Measurements from ENCODE around the gene CLEC4G.

DNA sequence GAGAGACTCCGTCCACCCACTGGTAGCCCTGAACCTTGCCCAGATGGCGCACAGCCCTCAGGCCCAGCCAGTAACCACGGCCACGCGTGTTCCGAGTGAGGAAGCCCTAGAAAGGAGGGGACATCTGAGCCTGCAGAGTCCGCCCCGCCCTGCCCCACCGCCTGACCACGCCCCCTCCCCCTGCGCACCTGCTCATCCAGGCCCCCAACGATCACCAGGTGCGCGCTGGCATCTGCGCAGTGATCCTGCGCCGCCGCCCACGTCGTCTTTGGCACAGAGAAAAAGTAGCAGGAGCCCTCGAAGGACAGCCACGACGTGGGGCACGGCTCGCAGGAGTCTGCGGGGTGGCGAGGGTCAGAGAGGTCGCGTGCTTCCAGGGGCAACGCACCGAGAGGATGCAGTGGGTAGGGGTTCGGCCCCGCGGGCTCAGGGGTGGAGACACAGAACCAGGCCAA, 2.1 kb downstream of the CLEC4G start:
- TF ChIP-seq, protein P1, sequence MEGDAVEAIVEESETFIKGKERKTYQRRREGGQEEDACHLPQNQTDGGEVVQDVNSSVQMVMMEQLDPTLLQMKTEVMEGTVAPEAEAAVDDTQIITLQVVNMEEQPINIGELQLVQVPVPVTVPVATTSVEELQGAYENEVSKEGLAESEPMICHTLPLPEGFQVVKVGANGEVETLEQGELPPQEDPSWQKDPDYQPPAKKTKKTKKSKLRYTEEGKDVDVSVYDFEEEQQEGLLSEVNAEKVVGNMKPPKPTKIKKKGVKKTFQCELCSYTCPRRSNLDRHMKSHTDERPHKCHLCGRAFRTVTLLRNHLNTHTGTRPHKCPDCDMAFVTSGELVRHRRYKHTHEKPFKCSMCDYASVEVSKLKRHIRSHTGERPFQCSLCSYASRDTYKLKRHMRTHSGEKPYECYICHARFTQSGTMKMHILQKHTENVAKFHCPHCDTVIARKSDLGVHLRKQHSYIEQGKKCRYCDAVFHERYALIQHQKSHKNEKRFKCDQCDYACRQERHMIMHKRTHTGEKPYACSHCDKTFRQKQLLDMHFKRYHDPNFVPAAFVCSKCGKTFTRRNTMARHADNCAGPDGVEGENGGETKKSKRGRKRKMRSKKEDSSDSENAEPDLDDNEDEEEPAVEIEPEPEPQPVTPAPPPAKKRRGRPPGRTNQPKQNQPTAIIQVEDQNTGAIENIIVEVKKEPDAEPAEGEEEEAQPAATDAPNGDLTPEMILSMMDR (IDR thresholded peaks at IDR 0.05), result no peak
- TF ChIP-seq POLR2A (IDR thresholded peaks at IDR 0.05), result no peak
